H1 (cell line): ENCODE results near the gene MFSD6L. TPM values are rescaled to one million over a fixed set of nuclear protein-coding genes. Genes with fewer than 3 reads are reported as not detected.

Source experiments
- ATF2 ChIP-seq: IDR thresholded peaks from 2 replicates; pipeline ENCODE4 v1.6.1; 2012; ENCODE audit warnings: low read length, inconsistent platforms
- CHD7 ChIP-seq: fragments of 300-600 bp; sonication (generic); IDR thresholded peaks from 2 replicates; pipeline ENCODE4 v1.7.1; 2012; ENCODE audit warnings: low read length, moderate library complexity, mild to moderate bottlenecking, inconsistent platforms; ENCODE audit not compliant: insufficient replicate concordance
- CREB1 ChIP-seq: IDR thresholded peaks from 2 replicates; pipeline ENCODE4 v1.6.1; 2012; ENCODE audit warnings: inconsistent platforms
- MAX ChIP-seq: IDR thresholded peaks from 2 replicates; pipeline ENCODE4 v1.6.1; 2012; ENCODE audit warnings: inconsistent platforms
- RAD21 ChIP-seq, 2 experiments: IDR thresholded peaks in 1 of 2; conservative IDR thresholded peaks in 1 of 2; 2 replicates each; pipeline ENCODE4 v1.6.1; 2011; ENCODE audit warnings: low read depth in 2 of 2, low read length in 2 of 2, improper control_type of control experiment in 1 of 2, inconsistent platforms in 1 of 2, mild to moderate bottlenecking in 1 of 2, moderate library complexity in 1 of 2
- SIX5 ChIP-seq: IDR thresholded peaks from 2 replicates; pipeline ENCODE4 v1.6.1; 2011; ENCODE audit warnings: mild to moderate bottlenecking, low read depth, low read length
- SRF ChIP-seq: IDR thresholded peaks from 2 replicates; pipeline ENCODE4 v1.6.1; 2011; ENCODE audit warnings: mild to moderate bottlenecking, low read depth, low read length, moderate library complexity
- SUZ12 ChIP-seq: fragments of 200-600 bp; sonication (generic); IDR thresholded peaks from 2 replicates; pipeline ENCODE4 v1.6.1; 2012; ENCODE audit warnings: mild to moderate bottlenecking, inconsistent platforms, low read length, moderate library complexity, mixed read lengths
- TBP ChIP-seq: IDR thresholded peaks from 2 replicates; pipeline ENCODE4 v1.6.1; 2011; ENCODE audit warnings: low read depth, low read length, improper control_type of control experiment
- TCF12 ChIP-seq: IDR thresholded peaks from 2 replicates; pipeline ENCODE4 v1.6.1; 2011; ENCODE audit warnings: low read depth, mild to moderate bottlenecking, low read length
- polyA plus RNA-seq, 7 experiments: library from polyadenylated mRNA; depleted of rRNA in 3 of 7; stranded (reverse) in 5 of 7; unstranded in 2 of 7; fragments of >200 nt in 5 of 7; fragments of 200-250 nt in 2 of 7; gene quantifications; 1 replicate in 5 of 7; 2 replicates in 1 of 7; 4 replicates in 1 of 7; pipeline versions ENCODE4 v1.2.1 to v1.2.3, GENCODE V29; 2011 to 2013; ENCODE audit warnings: missing spikeins in 2 of 7, mixed read lengths in 2 of 7
- total RNA-seq: library from RNA; stranded (reverse); fragmentation: NEBNext Ultra II Directional; extraction: Animal tissue kit (Norgen Biotek cat#: 25700); gene quantifications from 2 replicates; pipeline ENCODE4 v1.2.1, GENCODE V29; 2021

MFSD6L gene
- total and polyA plus RNA-seq, 2 of the 8 experiments (the other 6 are each of a cell fraction or from before 2014, with no cell fraction given): 2.6 to 2.7 TPM

- TF ChIP-seq CHD7: no peak
- no peak for TF ChIP-seq TCF12
- TF ChIP-seq ATF2: no peak
- TF ChIP-seq CREB1: no peak
- TF ChIP-seq RAD21 (IDR thresholded peaks at IDR 0.05 in 1 of 2, conservative IDR thresholded peaks at IDR 0.05 in 1 of 2; ENCODE audit: low read depth in 2 of 2, low read length in 2 of 2): no peak
- no peak for TF ChIP-seq SIX5
- TF ChIP-seq MAX: no peak
- no peak for TF ChIP-seq SUZ12
- no peak for TF ChIP-seq TBP
- TF ChIP-seq SRF: no peak
Observed at GRCh38 chr17:8818047-8818446, 18.9 kb upstream of the MFSD6L start (continued).
